HG03354 (cell line): ENCODE results near the gene SATB1.
"Not testable (repeated sequence)": the region's sequence is repeated elsewhere in the genome, so short reads cannot be mapped to it uniquely, and the experiment has no call there.

Experiments
- ATAC-seq: cut with Tn5 transposase; IDR thresholded peaks from one replicate; pipeline ENCODE4 v1.9.1; 2021; ENCODE audit warnings: mild to moderate bottlenecking; ENCODE audit not compliant: unreplicated experiment, poor library complexity, severe bottlenecking

The SATB1 gene

DNA sequence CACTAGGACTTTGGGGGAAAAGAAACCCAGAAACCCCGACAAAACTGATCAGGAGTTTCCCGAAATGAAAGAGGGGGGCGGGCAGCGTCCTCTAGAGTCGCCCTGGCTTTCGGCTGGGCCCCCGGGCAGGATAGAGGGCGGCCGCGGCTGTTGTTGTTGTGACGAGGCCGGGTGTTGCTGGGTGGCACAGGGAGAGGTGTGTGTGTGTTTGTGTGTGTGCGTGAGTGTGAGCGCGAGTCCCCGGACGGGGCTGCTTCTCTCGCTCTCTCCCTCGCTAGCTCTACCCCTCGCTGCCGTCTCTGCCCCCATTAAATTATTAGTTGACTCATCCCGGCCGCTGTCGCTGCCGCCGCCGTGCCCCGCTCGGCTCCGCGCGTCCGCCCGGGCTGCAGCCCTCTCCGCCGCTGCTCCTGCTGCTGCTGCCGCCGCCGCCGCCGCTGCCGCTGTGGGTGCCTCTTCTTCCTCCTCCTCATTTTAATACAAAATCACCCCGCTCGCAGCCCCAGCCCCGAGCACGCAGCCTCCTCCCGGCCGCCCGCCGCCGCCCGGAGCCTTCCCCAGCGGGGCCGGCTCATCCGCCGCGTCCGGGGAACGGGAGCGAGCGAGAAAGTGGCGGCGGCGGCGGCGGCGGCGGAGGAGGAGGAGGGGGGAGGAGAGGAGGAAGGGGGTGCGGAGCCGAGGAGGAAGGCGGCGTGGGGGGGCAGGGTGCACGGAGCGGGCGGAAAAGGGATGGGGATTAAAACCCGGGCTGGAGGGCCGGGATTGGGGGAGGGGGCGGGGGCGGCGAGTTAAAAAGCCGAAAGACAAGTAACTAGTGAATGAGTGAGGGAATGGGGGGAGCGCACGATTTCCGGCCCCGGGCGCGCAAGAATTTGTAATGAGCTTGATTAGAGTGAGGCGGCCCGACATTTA is at the start of gene SATB1:
TSS of gene SATB1 (minus strand) at position 611 of the 912 bp plus-strand sequence. CDS start 4,372 bp downstream, outside the sequence.
- ATAC-seq = peak; percentile 64

DNA sequence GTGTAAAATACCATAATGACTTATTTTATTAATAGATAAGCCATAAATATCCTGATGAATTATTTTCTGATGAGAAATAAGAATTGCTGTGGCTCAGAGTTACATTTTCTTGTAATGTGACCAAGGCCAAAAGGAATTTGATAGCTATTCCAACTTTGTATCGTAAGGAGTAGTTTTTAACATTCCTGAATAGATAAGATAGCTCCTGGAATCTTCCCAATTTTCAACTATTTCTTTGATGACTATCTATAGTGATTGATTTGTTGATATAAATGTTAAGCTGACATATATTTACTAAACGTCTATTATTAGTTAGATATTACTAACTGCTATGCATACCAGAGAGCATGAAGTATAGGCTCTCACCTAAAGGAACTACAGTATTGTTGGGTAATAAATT is 49.1 kb upstream of the SATB1 start:
- no peak for ATAC-seq

DNA sequence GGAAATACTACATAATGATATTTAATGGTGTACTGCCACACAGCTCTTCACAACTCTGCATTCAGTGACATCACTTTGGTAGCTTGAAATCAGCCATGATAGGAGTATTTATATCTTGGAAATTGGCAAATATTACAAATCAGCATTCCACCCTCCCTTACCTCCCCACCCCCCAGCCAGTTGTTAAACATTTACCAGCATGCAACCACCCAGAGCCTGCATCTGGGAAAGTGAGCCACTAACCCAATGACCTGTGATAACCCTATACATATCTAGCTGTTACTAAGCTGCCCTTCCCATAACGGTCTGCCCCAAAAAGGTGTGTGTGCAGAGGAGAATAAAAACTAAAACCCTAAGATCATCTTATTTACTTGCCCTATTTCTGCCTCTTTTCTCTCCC is 44.6 kb upstream of the SATB1 start:
- ATAC-seq = no peak

DNA sequence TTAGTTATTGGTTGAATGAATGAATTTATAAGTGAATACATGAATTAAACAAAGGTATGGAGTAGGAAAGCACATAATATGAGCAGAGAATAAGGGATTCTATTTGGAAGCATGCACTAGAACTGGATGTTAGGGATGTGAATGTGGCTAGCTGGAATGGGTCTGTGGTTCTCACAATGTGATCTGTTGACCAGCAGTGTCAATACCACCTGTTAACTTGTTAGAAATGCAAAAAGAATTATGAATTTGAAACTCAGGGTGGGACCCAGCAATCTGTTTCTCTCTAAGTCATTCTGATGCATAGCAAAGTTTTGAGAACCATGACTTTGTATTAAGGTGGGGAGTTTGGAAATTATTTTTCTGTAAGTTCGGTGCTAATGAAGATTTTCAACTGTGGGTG is 41.0 kb upstream of the SATB1 start:
- no peak for ATAC-seq

DNA sequence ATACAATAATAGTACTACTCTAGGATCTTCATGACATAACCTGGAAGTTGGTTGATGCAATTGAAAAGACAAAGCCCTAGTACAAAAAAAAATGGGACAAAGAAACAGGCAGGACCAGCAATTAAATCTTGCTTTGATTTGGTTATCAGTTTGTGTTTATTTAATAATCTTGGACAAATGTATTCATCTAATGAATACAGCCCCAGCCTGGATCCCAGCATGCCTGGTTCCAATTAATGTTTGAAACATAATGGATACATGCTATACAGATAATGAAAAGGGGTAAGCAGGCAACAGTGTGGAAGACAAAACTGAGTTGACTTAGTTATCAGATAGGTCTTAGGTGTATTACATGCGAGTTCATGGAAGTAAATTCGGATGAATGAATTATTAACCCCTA is 29.6 kb upstream of the SATB1 start:
- no peak for ATAC-seq

DNA sequence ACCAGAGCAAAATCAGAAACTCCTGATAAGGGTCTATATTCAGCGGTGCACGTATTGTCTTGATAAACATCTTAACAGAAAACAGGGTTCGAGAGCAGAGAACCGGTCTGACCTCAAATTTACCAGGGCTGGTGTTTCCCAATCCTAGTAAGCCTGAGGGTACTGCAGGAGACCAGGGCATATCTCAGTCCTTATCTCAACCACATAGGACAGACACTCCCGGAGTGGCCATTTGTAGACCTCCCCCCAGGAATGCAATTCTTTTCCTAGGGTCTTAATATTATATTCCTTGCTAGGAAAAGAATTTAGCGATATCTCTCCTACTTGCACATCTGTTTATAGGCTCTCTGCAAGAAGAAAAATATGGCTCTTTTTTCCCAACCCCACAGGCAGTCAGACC is 24.5 kb upstream of the SATB1 start:
- not testable (repeated sequence) for ATAC-seq

DNA sequence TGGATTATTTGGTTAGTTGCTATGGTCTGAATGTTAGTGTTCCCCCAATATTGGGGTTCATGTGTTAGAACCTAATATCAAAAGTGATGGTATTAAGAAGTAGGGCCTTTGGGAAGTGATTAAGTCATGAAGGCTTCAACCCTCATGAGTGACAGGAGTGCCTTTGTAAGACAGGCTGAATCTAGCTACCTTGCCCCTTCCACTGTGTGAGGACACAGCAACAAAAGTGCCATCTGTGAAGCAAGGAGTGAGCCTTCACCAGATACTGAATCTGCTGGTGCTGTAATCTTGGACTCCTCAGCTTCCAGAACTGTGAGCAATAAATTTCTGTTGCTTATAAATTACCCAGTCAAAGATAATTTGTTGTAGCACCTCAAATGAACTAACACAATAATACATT is 22.6 kb upstream of the SATB1 start:
- ATAC-seq = no peak

DNA sequence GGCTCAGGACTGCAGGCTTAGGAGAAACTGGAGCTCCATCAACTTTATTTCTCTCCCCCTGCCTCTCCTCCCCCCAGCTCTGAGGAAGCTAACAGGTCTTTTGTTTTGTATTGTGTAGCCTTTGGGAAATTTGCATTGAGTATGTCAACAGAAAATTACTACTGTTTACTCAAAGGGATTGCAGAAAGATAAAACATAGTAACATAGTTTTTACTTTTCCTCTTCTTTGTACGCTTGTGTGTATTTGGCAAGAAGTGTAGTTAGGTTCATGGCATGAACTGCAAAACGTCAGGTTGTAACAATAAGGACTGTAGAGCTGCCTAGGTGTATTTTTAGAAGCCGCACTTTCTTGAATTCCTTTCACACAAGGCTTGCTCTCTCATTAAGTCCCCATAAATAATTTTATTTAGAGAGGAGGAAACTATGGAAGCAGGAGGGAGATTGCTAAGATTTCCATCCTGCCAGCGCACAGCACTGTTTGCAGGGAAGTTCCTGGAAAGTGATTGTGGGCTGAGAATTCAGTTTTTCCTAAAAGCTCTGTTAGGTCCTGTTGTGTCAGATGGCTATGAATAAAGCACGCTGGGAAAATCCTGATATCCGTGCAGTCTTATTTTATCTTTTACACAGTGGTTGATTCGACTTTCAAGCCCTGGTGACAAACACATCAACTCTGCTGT is 21.1 kb upstream of the SATB1 start:
- no peak for ATAC-seq

DNA sequence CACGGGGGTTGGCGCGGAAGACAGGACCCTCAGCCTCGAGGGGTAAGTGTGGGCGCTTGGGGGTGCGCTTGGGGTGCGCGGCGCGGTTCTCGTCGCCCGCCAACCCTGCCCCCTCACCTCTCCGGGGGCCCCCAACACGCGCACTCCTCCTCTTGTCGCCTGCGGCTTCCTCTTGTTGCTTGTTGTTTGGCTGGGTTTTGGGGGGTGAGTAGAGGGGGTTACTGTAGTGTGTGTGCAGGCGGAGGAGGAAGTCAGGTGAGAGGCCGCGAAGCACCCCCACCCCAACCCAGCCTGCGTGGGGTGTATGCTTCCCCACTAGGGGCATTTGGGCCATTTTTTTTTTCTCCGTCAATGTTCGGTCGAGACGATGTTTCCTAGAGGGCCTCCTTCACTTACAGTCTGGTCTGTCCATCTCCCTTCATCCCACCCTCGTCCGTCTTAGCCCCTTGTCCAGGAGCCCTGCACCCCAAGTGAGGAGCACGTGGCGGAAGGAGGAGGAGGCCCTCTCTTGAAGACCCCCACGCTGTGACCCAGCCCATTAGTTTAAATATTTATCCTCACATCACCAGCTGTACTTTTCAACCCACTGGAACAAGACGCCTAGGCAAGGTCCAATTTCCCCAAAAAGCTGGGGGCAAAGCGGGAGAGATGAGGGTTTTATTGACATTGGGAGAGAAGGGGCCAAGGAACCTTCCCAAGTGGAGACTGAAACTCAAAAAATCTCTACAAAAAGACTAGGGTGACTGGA is 20.4 kb upstream of the SATB1 start:
- ATAC-seq = peak; percentile 32

DNA sequence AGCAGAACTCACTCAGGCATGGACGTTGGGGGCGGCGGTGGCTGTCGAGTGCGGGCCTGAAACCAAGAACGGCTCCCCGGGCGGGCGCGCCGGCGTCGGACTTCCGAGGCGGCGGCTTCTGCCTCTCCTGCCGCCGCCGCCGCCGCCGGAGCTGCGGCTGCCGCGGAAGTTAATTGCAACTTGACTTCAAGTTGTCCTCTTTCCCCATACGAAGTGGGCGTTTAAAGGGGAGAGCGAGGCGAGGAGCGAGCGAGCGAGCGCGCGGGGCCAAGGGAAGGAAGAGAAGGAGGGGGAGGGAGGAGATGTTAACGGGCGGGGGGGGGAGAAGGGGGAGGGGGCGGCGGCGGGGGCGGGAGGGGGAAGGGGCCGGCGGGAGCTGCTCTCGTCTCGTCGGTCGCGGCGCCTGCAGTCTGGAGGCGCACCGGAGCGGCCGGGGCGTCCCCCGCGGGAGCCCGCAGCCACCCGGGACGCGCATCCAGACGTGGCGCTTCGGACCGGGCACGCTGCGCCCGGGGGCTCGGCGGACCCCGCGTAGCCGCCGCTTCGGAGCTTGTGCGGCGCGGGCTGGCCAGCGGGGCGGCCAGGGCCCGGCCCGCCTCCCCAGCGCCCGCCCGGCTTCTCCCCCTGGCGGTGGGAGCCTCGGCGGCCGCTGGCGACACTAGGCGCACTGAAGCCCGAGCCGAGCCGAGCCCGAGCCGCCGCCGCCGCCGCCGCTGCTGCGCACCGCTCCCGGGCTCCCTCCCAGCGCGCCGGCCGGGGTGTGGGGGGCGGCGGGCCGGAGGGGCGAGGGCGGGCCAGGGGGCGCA is 19.7 kb upstream of the SATB1 start:
- peak; percentile 90 for ATAC-seq

DNA sequence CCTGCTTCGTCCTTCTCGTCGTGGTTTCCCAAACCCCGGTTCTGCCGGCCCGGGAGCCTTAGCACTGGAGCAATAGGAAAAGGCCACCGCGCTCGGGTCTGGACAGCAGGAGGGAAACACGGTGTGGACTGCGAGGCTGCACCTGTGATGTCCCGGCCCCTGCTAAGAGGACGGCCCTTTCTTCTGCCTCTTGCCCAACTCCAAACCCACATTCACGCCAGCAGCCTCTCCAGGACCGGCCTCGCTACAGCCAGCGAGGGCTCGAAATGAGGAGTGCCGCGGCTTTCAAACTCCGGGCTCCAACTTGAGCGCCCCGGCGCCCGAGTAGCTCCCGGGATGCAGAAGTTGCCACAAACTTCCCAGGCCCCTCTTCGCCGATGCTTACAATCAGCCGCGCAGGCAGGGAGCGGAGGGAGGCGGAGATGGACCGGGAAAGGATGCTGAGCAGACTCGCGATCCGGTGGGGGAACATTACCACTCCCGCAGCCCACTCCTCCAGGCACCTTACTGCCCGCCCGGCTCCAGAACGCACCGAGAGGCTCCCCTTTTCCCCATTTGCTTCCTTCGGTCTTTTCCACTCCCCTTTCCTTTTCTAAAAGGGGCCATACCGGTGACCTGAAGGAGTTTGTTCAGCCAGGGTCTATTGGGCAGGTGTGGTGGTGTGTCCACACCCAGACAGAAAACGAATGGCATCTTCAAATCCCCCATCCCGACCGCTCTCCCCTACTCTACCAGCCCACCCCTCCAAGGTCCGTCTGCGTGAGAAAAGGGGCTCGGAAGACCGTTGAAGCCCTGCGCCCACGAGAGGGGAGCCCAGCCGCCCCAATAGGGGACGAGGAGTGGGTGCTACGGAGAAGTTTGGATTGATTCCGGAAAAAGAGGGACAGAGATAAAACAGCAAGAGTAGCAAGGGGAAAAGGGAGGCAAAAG is 18.8 kb upstream of the SATB1 start:
- no peak for ATAC-seq

DNA sequence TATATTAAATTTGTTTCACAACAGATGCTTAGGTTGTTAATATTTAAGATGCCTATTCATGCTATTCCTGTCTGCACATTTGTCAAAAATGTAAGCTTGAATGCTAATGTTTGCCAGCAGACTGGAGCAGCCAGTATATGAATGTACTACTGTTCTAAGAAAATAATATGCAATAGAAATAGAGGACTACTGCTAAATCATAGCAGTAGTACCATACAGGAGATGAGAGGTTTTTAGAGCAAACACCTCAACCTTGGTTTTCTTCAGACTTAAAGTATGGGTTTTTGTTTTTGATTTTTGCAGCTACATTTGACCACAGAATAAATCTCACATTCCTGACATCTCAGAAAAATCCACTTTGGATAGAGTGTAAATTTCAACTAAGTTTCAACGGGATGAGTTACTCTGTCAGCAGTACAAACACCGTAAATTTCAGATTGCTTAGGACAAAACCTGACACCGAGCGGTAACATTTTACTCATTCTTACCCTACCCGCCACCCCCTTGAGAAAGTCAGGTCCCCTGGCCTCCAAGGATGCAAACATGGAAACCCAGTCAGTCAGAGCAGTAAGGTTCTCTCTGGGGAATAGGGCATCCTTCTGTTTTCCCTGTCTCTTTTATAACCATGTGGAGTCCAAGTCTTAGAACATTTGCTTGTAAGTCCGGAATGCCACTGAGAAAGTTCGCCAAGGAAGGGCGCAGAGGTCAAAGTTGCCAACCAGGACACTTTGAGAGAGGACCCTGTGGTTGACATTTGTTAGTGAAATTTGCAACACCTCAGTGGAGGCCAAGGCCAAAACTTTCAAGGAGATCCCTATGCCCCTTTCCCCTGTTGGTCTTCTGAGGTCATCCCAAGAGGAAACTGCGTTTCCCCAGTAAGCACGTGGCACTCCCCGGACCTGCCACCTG is 17.9 kb upstream of the SATB1 start:
- ATAC-seq = no peak

DNA sequence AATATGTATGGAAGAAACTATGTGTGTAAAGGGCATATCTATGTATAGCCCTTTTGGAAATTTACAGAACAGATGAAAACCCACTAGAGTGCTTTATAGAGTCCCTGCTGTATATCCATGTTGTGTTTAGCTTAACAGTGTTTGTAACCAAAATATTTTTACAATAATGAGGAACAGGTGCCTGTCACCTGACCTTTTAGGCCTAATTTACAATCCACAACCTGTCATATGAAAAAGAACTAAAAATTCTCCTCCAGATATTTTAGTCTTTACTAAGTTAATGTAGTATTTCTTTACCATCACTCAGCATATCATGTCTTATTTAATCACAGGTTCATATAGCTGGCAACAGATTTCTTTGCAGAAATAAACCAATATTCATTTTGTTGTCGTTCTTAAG is 16.4 kb upstream of the SATB1 start:
- ATAC-seq = no peak

DNA sequence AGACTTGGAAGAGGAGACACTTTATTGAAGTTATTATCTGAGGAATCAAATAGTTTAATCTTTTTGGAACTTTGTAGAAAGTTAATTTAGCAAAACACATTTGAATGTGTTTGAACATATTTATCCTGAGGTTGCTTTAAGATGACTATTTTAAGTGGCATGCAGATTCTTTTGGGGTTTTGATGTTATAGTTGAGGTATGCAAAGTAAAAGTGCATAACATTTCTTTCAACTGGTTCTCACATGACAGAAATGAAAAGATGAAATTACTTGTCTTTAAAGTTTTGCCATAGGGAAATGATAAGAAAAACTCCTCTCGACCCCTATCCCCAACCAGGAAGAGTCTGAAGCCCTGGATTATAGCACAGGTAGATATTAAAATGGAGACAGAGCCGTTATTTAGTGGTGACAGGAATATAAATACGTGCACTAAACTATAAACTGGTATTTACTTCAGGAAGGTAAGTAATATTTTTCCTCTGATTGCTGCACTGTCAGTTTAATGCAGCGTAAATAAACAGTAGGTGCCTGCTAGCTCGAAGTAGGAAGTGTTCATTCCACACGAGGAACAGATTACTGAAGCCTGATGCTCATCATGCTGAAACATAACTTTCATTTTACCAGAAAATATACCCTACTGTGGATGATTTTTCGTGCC is 15.1 kb upstream of the SATB1 start:
- ATAC-seq = no peak

DNA sequence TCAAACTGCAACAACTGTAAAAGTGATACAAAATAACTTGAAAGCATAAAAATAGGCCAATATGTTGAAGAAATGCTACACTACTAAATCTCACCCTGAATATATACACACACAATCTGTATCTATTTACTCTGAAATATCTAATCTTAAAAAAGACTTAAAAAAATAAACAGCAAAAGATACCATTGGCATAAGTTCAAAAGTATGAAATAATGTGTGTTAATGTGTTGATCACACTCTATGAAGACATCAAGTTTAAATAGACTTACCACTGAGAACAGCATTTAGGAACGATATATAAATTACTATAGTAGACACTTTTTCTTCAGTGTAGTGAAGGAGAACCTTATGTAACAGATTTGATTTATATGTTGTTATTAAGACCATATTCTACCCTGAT is 14.1 kb upstream of the SATB1 start:
- ATAC-seq = no peak

DNA sequence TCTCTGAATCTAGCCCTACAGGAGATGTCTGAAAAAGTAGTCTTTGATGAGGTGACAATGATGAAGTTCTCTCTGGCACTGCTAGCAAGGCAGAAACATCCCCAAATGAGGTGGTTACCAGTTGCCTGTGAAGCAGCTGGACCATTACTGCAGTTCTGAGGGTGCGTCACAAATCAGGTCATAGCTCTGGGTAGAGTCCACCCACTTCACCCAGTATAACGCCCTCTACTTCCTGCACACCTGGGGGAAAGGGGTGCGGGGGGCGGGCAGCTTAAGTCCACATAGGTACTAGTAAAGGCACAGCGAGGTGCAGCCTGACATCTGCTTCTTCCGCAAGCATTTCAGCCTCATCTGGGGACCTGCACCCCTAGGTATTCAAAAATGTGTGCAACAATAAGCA is 13.4 kb upstream of the SATB1 start:
- no peak for ATAC-seq

DNA sequence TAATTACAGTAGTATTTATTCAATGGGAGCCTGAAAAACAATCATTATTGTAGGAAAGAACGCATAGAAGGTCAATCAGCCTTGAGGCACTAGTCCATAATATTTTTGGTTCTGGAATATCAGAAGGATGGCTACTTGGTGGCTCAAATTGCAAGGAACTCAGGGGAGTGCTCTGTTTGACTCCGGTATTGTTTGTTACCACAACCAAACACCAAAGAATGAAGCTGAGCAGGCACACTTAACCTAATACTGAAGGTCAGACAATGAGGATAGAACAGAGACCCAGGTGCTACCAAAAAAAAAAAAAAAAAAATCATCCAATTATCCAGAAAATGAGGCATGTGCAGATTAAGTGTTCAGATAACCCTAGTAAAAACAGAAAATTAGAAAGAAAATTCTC is 11.1 kb upstream of the SATB1 start:
- no peak for ATAC-seq
